Activated T-cell treated with anti-CD3 and anti-CD28 coated beads, Interleukin-2, amount 50 U/mL, for 48 hours (primary cell): ENCODE measurements around the gene GHRHR.
A peak's percentile ranks its signal among the peaks of the same experiment; 100 is the strongest.

Experiments
- DNase-seq, 2 experiments: peaks; one replicate each; pipeline ENCODE4 v3.0.0-alpha.2; 2020

GHRHR gene

DNA sequence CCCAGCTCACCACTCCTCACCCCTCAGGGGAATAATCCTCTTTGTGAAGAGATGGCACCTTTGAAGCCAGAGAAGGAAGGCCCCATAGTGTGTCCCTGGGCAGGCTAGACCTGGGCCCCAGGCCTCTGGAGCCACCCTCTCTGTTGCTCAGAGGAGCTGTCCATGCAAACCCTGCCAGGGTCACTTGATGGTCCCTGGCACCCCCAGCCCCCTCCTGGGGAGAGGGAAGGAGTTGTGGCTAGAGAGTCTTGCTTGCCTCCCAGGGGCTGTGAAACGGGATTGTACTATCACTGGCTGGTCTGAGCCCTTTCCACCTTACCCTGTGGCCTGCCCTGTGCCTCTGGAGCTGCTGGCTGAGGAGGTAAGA, 5.8 kb downstream of the GHRHR start:
- no peak for DNase-seq

DNA sequence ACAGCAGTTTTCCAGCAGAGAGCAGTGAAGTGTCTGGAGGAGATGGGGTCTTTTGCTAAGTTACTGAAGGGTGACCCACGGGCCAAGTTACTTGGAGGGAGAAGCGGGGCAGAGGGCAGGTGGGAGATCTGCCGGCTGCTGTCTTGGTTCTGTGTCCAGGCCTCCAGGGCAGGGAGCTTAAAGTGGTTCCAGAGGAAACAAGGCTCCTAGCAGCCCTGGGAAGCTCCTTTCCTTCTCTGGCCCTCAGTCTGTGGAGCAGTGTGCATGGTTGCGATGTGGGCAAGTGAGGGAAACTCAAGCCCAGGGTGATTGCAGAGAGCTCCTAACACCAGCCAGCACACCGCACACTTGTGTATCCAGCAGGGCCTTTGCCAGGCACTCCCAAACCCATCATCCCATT, 6.3 kb downstream of the GHRHR start:
- DNase-seq = no peak

DNA sequence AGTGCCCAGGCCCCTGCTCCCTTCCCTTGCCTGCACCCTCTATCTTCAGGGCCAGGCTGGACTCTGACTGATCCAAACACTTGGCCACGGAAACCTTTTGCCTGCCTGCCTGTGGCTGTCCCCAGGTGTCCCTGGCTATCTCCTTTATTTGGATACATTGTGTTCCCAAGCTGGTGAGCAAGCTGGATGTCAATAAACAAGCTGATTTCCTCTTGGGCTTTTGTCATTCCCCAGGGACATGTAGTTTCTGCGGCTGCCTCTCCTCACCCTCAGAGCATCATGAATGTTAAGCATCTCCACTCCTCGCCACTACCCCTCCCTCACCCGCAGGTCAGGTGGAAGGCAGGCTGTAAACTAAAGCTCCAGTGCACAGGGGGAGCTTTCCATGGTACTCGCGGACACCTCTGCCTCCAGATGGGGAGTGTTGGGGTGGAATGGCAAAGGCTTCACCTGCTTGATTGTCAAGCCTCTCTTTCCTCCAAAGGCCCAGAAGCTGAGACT, 6.9 kb downstream of the GHRHR start:
- no peak for DNase-seq

DNA sequence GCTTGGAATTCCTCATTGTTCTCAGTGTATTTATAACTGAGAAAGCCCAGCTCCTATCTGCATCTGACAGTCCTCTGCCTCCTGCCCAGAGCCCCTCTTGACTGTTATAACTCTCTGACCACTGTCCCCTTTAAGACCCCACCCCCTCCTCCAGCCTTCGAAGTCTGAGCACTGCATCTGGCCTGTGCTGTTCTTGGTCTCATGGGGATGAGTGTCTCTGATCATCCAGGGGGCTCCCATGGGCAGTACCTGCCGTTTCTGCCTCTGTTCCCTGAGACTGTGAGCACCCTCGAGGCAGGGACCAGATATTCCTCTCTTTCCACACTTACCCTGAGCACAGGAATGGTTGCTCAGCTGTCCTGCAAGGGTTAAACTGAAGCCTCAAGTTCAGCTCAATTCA, 7.7 kb downstream of the GHRHR start:
- DNase-seq = no peak

DNA sequence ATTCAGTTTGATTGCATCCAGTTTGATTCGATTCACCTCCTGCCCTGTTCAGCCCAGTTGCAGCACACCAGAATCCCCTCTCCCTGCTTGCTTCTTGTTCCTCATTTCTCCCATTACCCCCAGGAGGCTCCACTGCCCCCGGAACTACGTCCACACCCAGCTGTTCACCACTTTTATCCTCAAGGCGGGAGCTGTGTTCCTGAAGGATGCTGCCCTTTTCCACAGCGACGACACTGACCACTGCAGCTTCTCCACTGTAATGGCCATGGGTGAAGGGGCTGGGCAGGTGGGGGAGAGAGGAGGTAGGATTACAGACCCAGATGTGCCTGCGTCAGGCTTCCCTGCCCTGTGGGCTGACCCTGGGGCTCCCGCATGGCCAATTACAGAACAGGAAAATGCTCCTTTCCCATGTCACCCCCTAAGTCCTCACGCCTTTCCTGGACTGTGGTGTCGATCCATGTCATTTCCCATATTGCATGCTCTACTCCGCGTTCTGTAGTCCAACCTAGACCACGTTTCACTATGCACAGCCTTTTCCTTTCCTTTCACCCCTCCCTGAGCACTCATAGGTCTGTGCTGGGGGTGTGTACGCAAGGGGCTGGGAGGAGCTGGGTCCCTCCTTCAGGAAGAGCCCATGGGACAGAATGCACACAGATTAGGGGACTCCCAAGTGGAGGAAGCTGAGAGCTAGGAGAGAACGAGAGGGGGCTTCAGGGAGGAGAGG, 8.2 kb downstream of the GHRHR start:
- DNase-seq = no peak

DNA sequence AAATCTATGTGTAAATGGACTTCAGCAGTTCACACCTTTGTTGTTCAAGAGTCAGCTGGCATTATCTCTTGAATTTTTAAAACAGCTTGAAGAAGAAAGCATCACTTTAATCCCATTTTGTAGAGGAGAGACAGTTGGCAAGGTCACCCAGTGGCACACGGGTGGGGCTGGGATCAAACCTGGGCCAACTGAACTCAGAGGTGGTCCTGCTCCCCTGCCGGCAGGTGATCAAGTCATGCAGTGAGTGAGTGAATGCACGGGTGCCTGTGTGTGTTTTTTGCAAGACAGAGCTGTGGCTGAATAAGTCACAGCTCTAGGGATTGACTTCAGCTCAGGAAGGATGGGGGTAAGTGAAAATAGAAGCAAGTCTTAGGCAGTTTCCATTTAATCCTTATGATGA, 9.5 kb downstream of the GHRHR start:
- no peak for DNase-seq

DNA sequence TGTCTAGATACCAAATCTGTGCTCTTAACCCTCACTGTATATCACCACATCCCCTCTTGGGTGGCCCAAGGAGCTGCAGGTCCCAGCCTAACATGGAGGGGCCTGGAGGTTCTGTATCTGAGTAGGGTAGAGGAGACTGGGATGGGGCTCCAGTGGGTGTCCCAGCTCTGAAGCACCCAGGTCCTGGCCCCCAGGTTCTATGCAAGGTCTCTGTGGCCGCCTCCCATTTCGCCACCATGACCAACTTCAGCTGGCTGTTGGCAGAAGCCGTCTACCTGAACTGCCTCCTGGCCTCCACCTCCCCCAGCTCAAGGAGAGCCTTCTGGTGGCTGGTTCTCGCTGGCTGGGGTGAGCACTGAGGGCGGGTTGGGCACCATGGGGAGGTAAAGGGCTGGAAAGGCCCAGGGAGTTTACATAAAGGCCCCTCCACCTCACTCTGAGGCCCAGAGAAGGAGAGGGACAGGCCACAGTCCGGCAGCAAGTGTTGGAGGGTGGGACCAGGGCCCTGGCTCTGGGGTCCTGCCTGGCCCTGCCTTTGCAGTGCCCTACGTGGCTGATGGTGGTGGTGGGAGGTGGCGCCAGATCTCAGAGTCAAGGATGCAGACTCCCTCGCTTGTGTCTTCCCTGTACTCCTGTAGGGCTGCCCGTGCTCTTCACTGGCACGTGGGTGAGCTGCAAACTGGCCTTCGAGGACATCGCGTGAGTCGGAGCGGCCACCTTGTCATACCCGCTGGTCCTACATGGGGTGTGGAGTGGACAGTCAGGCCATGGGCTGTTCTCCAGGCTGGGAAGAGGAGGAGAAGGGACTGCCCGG, 10.2 kb downstream of the GHRHR start:
- DNase-seq = no peak

DNA sequence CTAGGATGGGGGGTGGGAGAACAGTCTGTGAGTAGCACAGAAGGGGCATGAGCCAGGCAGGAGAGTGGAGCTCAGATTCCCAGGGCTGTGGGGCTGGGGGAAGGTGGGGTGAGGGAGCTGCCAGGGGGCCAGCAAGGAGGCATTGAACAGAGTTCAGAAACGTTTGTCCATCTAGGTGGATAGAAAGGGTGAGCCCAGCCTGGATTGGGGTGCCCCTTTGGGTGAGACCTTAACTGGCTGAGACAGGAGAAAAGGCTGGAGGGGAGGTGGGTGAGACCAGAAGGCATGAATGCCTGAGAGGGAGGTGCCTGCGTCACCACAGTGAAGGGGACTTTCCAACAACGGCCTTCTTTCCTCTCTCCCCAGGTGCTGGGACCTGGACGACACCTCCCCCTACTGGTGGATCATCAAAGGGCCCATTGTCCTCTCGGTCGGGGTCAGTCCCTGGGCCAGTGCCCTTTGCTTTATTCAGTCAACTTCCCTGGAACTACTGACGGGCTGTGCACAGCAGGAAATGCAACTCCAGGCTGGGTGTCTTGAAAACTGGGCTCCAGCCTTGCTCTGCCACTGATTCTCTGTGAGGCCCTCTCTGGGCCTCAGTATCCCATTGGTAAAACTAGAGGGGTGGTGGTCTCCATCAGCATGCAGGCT, 11.0 kb downstream of the GHRHR start:
- DNase-seq = peak; percentile 66 to 67

DNA sequence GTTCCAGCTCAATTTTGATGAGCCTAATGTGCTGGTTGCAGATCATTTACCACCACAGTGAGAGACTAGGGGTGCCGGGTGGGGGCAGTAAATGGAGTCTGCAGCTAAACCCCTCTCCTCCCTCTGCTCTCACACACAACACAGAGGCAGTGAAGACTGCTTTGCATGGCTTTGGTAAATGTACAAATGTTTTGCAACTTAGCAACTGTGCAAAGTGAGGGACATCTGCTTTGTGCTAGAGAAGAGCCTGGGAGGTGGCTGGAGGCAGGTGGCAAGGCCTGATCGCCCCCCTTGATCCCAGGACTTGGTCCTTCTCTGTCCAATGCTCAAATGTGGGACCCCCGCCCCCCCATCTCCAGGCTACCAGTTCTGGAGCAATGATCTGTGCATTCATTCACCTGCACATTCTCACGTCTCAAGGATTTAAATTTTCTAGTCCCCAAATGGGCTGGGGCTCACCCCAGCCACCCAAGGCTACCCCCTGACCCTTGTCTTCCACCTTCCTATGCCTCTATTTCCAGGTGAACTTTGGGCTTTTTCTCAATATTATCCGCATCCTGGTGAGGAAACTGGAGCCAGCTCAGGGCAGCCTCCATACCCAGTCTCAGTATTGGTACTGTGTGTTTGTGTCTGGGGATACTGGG, 11.6 kb downstream of the GHRHR start:
- DNase-seq = peak in 1 of 2 experiments; percentile 2

DNA sequence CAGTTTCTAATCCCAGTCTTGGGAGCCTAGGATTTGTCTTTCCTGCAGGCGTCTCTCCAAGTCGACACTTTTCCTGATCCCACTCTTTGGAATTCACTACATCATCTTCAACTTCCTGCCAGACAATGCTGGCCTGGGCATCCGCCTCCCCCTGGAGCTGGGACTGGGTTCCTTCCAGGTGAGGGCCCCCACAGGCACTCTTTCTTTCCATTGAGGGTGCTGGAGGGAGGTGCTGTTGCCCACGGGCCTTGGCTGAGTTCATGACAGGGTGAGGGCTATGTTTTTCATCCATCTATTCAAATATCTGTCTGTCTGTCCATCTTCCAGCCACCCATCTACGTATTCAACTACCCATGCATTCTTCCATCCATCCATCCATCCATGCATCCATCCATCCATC, 12.6 kb downstream of the GHRHR start:
- DNase-seq = peak in 1 of 2 experiments; percentile 1

DNA sequence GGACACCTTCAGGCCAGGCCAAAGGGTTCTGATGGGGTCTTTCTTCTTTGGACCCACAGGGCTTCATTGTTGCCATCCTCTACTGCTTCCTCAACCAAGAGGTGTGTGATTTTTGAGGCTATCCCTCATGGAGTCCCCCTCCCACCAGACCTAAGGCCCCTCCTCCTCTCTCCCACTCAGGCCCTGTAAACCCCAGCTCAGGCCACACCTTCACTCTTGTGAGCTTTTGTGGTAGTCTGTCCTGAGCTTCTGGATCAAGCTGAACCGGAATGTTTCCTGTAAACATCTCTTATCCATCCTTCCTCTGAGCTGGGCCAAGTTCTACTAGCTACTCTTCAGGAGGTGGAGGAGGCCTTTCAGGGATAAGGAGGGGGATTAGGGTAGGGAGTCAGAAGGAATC, 13.5 kb downstream of the GHRHR start:
- no peak for DNase-seq

DNA sequence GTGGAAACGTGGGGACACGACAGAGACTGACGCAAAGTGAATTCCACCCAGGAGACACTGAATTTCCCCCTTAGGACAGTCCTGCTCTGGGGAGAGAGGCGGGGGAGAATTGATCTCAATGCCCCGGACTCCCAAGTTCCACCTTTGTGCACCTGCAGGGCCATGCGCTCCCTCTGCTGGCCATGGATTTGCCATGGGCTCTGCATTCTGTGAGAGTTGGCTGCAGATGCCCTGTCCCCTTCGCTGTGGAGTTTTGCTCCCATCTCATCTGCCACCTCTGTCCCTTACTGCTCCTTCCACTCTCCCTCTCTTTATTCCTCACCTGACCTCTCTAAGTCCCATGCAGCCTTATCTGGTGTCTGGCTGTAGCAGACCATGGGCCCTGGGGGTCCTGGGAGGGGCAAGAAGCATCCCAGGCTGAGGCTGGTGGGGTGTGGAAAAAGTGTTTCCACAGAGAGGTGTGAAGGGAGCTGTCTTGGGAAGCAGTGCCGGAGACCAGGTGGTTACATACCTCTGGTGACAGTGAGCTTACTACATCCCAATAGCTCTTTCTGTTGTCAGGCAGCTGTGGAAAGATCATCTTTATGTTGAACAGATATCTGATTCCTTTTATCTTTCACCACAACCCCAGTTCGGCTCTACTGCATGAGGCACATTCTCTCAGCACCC, 14.3 kb downstream of the GHRHR start:
- peak in 1 of 2 experiments; percentile 32 for DNase-seq

DNA sequence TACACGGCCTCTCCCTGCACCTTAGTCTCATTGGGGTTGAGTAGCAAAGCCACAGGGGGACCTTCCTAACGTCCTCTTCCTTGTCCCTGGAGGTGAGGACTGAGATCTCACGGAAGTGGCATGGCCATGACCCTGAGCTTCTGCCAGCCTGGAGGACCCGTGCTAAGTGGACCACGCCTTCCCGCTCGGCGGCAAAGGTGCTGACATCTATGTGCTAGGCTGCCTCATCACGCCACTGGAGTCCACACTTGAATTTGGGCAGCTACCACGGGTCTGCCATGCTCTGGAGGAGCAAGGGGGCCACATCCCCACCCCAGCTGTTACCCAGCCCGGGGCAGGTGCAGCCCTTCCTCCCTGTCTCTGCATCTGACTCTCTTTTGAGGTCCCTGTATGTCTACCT, 15.3 kb downstream of the GHRHR start:
- DNase-seq = no peak

DNA sequence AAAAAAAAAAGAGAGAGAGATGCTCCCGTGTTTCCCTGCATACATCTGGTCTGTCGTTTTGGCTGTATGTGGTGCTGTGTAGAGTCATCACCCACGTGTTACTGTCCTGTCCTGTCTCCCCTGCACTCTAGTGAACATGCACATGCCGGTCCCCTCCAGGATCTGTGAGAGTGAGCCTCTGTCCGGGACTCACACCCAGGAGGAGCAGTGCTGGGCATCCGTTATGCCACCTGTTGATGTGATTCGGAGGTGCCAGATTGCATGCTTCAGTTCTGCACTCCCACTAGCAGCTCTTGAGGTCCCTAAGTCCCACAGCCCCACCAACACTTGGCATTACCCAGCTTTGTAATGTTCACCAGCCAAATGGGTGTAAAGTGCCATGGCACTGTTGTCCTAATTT, 16.4 kb downstream of the GHRHR start:
- no peak for DNase-seq

DNA sequence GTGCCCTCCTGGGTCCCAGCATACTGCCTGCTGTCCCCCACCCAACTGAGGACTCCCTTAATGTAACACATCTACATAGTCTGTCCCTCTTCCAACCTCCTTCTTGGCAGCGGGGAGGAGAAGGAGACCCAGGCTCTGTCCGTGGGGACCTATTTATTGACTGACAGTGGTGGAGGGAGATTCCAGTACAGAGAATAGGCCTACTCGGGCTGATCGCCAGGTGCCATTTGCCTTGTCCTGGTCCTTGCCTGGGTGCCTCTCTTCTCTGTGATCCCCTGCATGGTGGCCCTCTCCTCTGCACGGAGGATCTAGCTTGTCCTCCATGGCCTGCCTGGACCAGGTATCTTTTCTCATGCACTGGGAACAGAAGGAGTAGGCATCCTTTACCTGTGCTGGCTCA, 17.0 kb downstream of the GHRHR start:
- no peak for DNase-seq

DNA sequence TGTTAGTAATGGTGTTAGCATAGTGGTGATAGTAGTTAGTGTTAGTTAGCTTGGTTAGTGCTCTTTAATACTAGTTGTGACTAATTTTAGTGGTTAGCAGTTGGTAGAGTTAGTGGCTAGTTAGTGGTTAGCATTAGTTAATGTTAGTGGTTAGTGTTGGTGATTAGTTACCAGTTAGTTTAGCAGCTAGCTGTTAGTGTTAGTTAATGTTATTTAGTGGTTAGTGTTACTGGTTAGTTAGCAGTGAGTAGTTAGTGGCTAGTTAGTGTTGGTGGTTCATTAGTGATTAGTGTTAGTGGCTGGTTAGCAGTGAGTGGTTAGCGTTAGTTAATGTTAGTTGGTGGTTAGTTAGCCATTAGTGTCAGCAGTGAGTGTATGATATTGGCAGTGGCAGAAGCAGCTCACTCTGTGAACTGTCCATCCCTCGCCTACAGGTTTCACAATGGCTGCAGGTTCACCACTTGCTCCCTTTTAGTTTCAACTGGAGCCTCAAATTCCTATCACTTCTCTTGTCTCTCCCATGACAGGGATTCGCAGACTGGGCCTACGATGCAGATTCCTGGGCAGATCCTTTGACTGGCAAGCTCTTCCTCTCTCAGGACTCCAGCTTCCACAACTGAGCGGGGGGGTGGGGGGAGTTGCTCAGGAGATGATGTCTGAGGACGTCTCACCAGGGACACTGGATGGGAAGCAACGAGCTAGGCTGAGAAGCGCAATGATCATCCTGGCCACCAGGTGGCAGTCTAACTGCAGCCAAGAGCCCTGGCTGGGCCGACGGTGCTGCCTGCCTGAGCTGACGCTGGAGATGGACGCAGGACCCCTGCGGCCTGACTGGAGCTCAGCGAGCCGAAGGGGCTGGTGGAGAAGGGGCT, 19.5 kb downstream of the GHRHR start:
- peak; percentile 83 to 87 for DNase-seq

DNA sequence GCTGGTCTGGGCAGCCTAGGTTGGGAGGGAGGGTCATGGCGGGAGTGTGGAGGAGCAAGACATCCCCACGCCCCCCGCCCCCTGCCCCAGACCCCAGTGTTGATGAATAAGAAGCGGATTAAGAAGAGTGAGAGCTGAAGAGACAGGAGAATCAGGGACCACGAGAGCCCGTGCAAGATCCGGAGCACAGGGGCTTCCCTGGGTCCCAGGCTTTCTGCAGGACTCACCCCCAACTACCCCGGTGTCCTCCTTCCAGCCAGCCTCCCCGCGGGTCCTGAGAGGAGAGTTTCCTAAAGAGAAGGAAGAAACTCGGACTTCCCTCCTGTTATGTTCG, 20.1 kb downstream of the GHRHR start:
- DNase-seq = no peak

DNA sequence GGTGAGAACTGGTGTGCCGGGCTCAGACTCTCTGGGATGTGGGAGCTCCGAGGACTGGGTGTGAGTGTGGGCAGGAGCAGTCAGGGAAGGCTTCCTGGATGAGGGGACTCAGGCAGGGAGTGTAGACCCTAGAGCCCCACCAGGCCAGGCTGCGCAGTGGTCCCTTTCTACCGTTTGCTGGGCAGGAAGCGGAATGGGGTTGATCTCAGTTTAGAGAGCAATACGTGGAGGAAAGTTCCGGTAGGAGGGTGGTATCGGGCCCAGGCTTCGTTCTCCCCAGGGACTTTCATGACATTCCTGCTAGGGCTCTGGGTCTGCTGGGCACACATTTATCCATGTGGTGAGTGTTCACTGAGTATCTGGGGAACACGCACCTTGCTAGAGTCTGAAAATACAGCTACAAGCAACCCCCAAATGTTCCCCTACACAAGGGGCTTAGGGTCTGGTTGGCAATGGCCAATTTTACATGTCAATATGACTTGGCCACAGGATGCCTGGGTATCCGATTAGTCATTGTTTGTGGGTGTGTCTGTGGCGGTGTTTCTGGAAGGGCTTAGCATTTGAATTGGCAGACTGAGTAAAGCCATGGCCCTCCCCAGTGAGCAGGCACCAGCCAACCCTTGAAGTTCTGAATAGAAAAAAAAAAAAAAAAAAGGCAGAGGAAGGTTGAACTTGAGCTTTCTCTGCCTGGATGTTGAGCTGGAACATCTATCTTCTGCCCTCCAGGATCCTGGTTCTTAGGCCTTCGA, 20.8 kb downstream of the GHRHR start:
- no peak for DNase-seq

DNA sequence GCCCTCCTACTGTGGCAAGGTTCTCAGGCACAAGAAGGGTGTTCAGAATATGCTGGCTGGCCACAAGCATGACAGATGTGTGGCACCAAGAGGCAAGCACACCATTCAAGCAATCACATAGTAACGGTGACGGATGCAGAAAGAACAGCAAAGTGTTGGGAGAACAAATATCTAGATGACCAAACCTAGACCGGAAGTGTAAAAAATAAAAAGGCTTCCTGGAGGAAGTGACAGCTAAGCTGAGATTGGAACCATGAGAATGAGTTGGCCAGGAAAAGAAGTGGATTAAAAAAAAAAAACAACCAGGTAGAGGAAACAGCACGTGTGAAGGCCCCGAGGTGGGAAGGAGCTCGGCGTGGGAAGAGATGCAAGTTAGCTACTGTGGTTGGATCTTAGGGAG, 22.0 kb downstream of the GHRHR start:
- no peak for DNase-seq

DNA sequence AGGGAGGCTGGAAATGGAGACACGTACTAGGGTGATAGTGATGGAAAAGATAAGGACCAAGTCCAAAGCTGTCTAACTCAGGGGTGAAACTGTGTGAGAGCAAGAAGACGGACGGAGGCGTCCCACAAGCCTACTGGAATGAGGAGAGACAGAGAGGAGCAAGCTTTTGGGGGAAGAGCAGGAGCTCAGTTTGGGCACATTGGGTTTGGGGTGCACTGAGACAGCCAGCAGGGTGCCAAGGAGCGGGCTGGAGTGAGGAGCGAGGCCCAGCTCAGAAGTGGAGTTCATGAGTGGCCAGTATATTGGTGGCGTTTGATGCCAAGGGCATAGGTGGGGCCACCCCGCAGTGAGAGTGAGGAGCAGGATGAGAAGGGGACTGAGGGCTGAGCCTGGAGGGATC, 22.6 kb downstream of the GHRHR start:
- no peak for DNase-seq

DNA sequence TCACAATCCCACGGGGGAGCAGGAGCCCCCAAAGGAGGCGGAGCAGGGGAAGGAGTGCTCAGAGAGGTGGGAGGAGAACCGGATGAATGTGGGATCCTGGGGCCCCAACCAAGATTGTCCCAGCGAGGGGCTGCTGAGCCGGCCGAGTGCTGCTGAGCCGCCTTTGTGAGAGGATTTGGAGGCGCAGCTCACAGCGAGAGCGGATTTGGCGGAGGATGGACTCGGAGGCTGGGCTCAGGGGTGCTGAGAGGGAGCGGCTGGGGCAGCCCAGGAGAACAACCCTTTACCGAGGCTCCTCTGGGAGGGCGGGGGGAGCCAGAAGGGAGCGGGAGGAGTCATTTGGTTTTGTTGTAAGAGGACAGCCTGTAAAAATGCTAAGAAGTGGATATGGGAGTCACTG, 23.0 kb downstream of the GHRHR start:
- no peak for DNase-seq
